Gastroesophageal sphincter (tissue), 3 donors: Measurements from ENCODE around the gene TMCO6.

Experiments
- CTCF ChIP-seq, 4 experiments: fragments of 200-600 bp in 2 of 4; fragments of 450-650 bp in 2 of 4; sonication (generic) in 1 of 4; IDR thresholded peaks; one replicate each; pipeline ENCODE4 v1.5.1; 2017 to 2019; ENCODE audit warnings: antibody characterized with exemption in 4 of 4, mild to moderate bottlenecking in 2 of 4, moderate library complexity in 2 of 4
- EP300 ChIP-seq: sonication (generic); formaldehyde crosslinking; IDR thresholded peaks from one replicate; pipeline ENCODE4 v1.6.1; 2017; ENCODE audit warnings: antibody characterized with exemption, mild to moderate bottlenecking
- POLR2A ChIP-seq, 2 donors: fragments of 450-650 bp; IDR thresholded peaks; one replicate each; pipeline ENCODE4 v1.6.1; 2017; ENCODE audit warnings: antibody characterized with exemption in 2 of 2, mild to moderate bottlenecking in 2 of 2, moderate library complexity in 1 of 2
- POLR2AphosphoS5 ChIP-seq: sonication (generic); formaldehyde crosslinking; IDR thresholded peaks from one replicate; pipeline ENCODE4 v1.6.1; 2017; ENCODE audit warnings: antibody characterized with exemption

- TF ChIP-seq POLR2A (IDR thresholded peaks at IDR 0.05), result no peak
- TF ChIP-seq CTCF (IDR thresholded peaks at IDR 0.05), result no peak
- TF ChIP-seq EP300, result no peak
- no peak for TF ChIP-seq POLR2AphosphoS5
Measured at GRCh38 chr5:140628711-140629110, 10.5 kb upstream of the TMCO6 start.
